ENCODE measurements around the gene CPTP. TPM values are rescaled to one million over a fixed set of nuclear protein-coding genes. Genes with fewer than 3 reads are reported as not detected.

The CPTP gene
- total RNA-seq, 1 experiment from 2014 or later: 16.8 TPM

GRCh38 chr1:1287288-1288110, 37.1 kb upstream of the CPTP start:
- ChIA-PET CTCF (interaction anchor here (0.6 kb wide), 1 partner anchor 171 kb away, joined by 4 read pairs; no protein-coding TSS in a partner anchor), POLR2A (no interaction called here)
- no peak overlapping the region for H3K4me3 ChIP-seq (ENCODE audit: low read depth, low read length)
- Mint-ChIP-seq H3K4me3 (ENCODE audit: unreplicated experiment) (no peak overlapping the region), H3K4me1 (ENCODE audit: low read depth, unreplicated experiment) (no peaks in the 10 kb centered on the region), H3K9me3 (ENCODE audit: unreplicated experiment) (peaks cover 8% of the 10 kb centered on the region), H3K27ac (ENCODE audit: unreplicated experiment) (no peak overlapping the region), H3K27me3 (ENCODE audit: insufficient read depth, unreplicated experiment) (peaks cover 3% of the 10 kb centered on the region), H3K36me3 (ENCODE audit: insufficient read depth, unreplicated experiment) (peaks cover 14% of the 10 kb centered on the region)
- no peak for TF ChIP-seq CTCF (IDR thresholded peaks at IDR 0.05; ENCODE audit: insufficient read depth in 1 of 2, low read depth in 1 of 2, low read length in 1 of 2, severe bottlenecking in 1 of 2, unreplicated experiment in 1 of 2)
- no peaks in the 10 kb centered on the region; the same call in 1 of the 2 replicates for H3K4me1 ChIP-seq
- no peaks in the 10 kb centered on the region for H3K27me3 ChIP-seq (replicated peaks; ENCODE audit: control insufficient read depth, insufficient read depth, low read length)
- no TSS peak for BruUV-seq (replicated peaks)
- H3K9me3 ChIP-seq: no peaks in the 10 kb centered on the region
- H3K36me3 ChIP-seq (ENCODE audit: control insufficient read depth, insufficient read depth, low read length): no peaks in the 10 kb centered on the region
- intact Hi-C loops (cut with micrococcal nuclease; ENCODE audit: unreplicated experiment): no loop called here
- no peak for DNase-seq

- ChIA-PET CTCF (no interaction called here), POLR2A (interaction anchor here (0.5 kb wide), 1 partner anchor 270 kb away, joined by 4 read pairs; the partner anchor contains the start of gene AGRN)
- H3K36me3 Mint-ChIP-seq (ENCODE audit: insufficient read depth, unreplicated experiment): peaks cover 14% of the 10 kb centered on the region
- H3K4me3 Mint-ChIP-seq (ENCODE audit: unreplicated experiment): peak overlapping the region; percentile 45
- H3K4me1 ChIP-seq: no peaks in the 10 kb centered on the region; the same call in 1 of the 2 replicates
- no peaks in the 10 kb centered on the region for H3K9me3 ChIP-seq
- intact Hi-C loops (cut with micrococcal nuclease; ENCODE audit: unreplicated experiment): loop anchor here (2.0 kb wide), 1 partner anchor 305 kb away; no protein-coding TSS in a partner anchor
- H3K36me3 ChIP-seq (ENCODE audit: control insufficient read depth, insufficient read depth, low read length): no peaks in the 10 kb centered on the region
- peak overlapping the region; percentile 55 for H3K27ac Mint-ChIP-seq (ENCODE audit: unreplicated experiment)
- no peaks in the 10 kb centered on the region for H3K27me3 ChIP-seq (replicated peaks; ENCODE audit: control insufficient read depth, insufficient read depth, low read length)
- peaks cover 3% of the 10 kb centered on the region for H3K27me3 Mint-ChIP-seq (ENCODE audit: insufficient read depth, unreplicated experiment)
- H3K4me3 ChIP-seq (ENCODE audit: low read depth, low read length): no peak overlapping the region
- peak; percentile 65 to 75 for DNase-seq
- peaks cover 8% of the 10 kb centered on the region for H3K9me3 Mint-ChIP-seq (ENCODE audit: unreplicated experiment)
- TF ChIP-seq CTCF (IDR thresholded peaks at IDR 0.05; ENCODE audit: insufficient read depth in 1 of 2, low read depth in 1 of 2, low read length in 1 of 2, severe bottlenecking in 1 of 2, unreplicated experiment in 1 of 2): peak; percentile 45 to 55
- no peaks in the 10 kb centered on the region for H3K4me1 Mint-ChIP-seq (ENCODE audit: low read depth, unreplicated experiment)
- no TSS peak for BruUV-seq (replicated peaks)
These were observed 34.3 kb upstream of the CPTP start for GRCh38 chr1:1290238-1290731.

GRCh38 chr1:1291023-1291528, 33.5 kb upstream of the CPTP start:
- H3K36me3 ChIP-seq (ENCODE audit: control insufficient read depth, insufficient read depth, low read length): no peaks in the 10 kb centered on the region
- Mint-ChIP-seq H3K27me3 (ENCODE audit: insufficient read depth, unreplicated experiment) (peaks cover 3% of the 10 kb centered on the region), H3K27ac (ENCODE audit: unreplicated experiment) (no peak overlapping the region), H3K4me3 (ENCODE audit: unreplicated experiment) (no peak overlapping the region), H3K9me3 (ENCODE audit: unreplicated experiment) (peaks cover 8% of the 10 kb centered on the region), H3K4me1 (ENCODE audit: low read depth, unreplicated experiment) (no peaks in the 10 kb centered on the region), H3K36me3 (ENCODE audit: insufficient read depth, unreplicated experiment) (peaks cover 14% of the 10 kb centered on the region)
- POLR2A ChIA-PET: interaction anchor here (0.6 kb wide), 1 partner anchor 86 kb away, joined by 3 read pairs; no protein-coding TSS in a partner anchor
- no peaks in the 10 kb centered on the region; the same call in 1 of the 2 replicates for H3K4me1 ChIP-seq
- no peaks in the 10 kb centered on the region for H3K9me3 ChIP-seq
- no peak overlapping the region for H3K4me3 ChIP-seq (ENCODE audit: low read depth, low read length)
- CTCF ChIA-PET: interaction anchor here (0.8 to 1.5 kb wide), 3 partner anchors 14 to 169 kb away, joined by 3 to 5 read pairs (median 3); no protein-coding TSS in a partner anchor
- TF ChIP-seq CTCF (IDR thresholded peaks at IDR 0.05; ENCODE audit: insufficient read depth in 1 of 2, low read depth in 1 of 2, low read length in 1 of 2, severe bottlenecking in 1 of 2, unreplicated experiment in 1 of 2): no peak
- intact Hi-C loops (cut with micrococcal nuclease; ENCODE audit: unreplicated experiment): loop anchor here (2.0 kb wide), 1 partner anchor 306 kb away; no protein-coding TSS in a partner anchor
- no peaks in the 10 kb centered on the region for H3K27me3 ChIP-seq (replicated peaks; ENCODE audit: control insufficient read depth, insufficient read depth, low read length)
- no TSS peak for BruUV-seq (replicated peaks)
- DNase-seq: no peak
